Activated CD4-positive, alpha-beta memory T cell treated with anti-CD3 and anti-CD28 coated beads, Interleukin-2, amount 10 ng/mL, durations not matched to agents 7 days and 5 days (primary cell): ENCODE measurements around the gene IL1A. TPM values are rescaled to one million over a fixed set of nuclear protein-coding genes. Genes with fewer than 3 reads are reported as not detected.

Source experiments
- CTCF ChIA-PET: fragments of 350-600 bp; sonication (Branson Sonifier 250); formaldehyde crosslinking; loops from one replicate; lab custom pipeline; 2021; ENCODE audit warnings: antibody characterized with exemption, inconsistent platforms; lab: Charles Lee
- POLR2A ChIA-PET: fragments of 350-600 bp; sonication (Branson Sonifier 250); formaldehyde crosslinking; loops from one replicate; lab custom pipeline; 2021; ENCODE audit warnings: antibody characterized with exemption; lab: Charles Lee
- DNase-seq: peaks from one replicate; pipeline ENCODE4 v3.0.0-alpha.2; 2020
- H3K27ac Mint-ChIP-seq: one replicate; pipeline ENCODE4 v1.8.0; 2021; ENCODE audit warnings: mild to moderate bottlenecking, mixed read lengths
- H3K27me3 Mint-ChIP-seq: one replicate; pipeline ENCODE4 v1.8.0; 2021; ENCODE audit warnings: mixed read lengths
- H3K36me3 Mint-ChIP-seq: one replicate; pipeline ENCODE4 v1.8.0; 2021; ENCODE audit warnings: low read depth, mixed read lengths
- H3K4me1 Mint-ChIP-seq: one replicate; pipeline ENCODE4 v1.8.0; 2021; ENCODE audit warnings: mixed read lengths
- H3K4me3 Mint-ChIP-seq: one replicate; pipeline ENCODE4 v1.8.0; 2021; ENCODE audit warnings: mild to moderate bottlenecking, mixed read lengths
- H3K9me3 Mint-ChIP-seq: one replicate; pipeline ENCODE4 v1.8.0; 2021; ENCODE audit warnings: mixed read lengths
- total RNA-seq, 2 experiments: library from RNA; stranded (reverse); gene quantifications; one replicate each; pipeline ENCODE4 v1.2.3, GENCODE V29; 2021

Gene IL1A
- total RNA-seq, 2 experiments from 2014 or later, result 4.8 to 5.4 TPM

GRCh38 chr2:112765251-112765650 lies 19.0 kb downstream of the IL1A start:
- DNase-seq, result no peak
- peak overlapping the region; percentile 98 for H3K27ac Mint-ChIP-seq
- POLR2A ChIA-PET, result interaction anchor here (0.7 to 3.3 kb wide), 9 partner anchors 9 to 181 kb away, joined by 3 to 15 read pairs (median 5); partner anchors contain the start of gene CHCHD5
- H3K9me3 Mint-ChIP-seq, result peaks cover 7% of the 10 kb centered on the region
- CTCF ChIA-PET, result interaction anchor here (1.4 to 1.6 kb wide), 2 partner anchors 120 to 177 kb away, joined by 3 to 6 read pairs; no protein-coding TSS in a partner anchor
- H3K4me1 Mint-ChIP-seq, result peaks cover 63% of the 10 kb centered on the region
- peak overlapping the region; percentile 89 for H3K4me3 Mint-ChIP-seq
- peaks cover 48% of the 10 kb centered on the region for H3K36me3 Mint-ChIP-seq
- no peaks in the 10 kb centered on the region for H3K27me3 Mint-ChIP-seq

DNA sequence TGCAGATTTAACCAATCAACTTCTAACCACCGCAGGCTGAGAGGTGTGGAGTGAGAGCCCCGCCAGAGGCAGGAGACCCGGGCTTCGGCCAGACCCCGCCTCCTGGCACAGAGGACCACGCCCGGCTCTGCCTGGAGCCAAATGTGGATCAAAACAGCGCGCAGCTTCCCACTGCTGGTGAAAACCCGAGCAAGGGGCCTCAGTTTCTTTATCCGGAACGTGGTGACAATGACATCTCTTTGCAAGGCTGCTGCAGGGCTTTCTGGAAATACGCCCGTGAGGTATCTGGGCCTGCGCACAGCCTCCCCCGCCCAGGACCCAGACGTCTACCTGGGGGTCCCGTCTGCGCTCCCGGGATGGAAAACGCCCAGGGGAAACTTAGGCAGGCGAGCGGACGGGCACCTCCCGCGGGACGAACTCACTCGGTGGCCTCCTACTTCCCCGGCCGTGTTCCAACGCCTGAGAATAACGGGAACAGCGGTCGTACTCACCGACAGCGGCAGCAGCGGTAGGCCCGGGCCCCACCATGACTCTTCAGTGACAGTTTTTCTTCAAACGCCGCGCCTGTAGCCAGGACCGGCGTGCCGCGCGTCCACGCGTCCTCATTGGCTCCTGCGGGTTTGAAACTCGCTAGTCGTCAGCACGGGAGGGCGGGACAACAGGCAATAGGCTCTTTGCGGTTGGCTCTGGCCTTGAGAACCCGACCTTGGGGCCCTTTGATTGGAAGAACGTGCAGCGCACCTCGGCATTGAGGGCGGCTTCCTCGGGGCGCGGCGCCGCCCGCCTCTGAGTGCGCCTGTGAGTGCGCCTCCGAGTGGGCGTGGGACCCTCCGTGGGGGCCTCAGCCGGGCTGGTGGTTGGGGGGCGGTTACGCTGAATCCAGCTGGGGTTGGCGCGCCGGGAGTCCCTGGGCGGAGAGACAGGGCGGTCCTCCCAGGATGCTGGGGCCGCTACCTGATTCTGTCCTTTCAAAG lies 19.9 kb downstream of the IL1A start, which contains the start of gene CKAP2L:
Gene CKAP2L, minus strand, starts transcription at position 539 of the 974 bp plus-strand sequence. Its CDS starts 11 bp downstream, at position 528.
- CTCF ChIA-PET, result interaction anchor here (1.4 to 3.0 kb wide), 4 partner anchors 15 to 178 kb away, joined by 3 to 22 read pairs (median 10); no protein-coding TSS in a partner anchor
- DNase-seq, result peak; percentile 99
- H3K4me1 Mint-ChIP-seq, result peaks cover 68% of the 10 kb centered on the region
- peaks cover 7% of the 10 kb centered on the region for H3K9me3 Mint-ChIP-seq
- POLR2A ChIA-PET, result interaction anchor here (0.7 to 3.3 kb wide), 22 partner anchors 10 to 180 kb away, joined by 3 to 17 read pairs (median 4); partner anchors contain the start of genes CHCHD5 and SLC20A1
- H3K4me3 Mint-ChIP-seq, result peak within 1 kb of the TSS; percentile 89
- H3K27ac Mint-ChIP-seq, result peak within 1 kb of the TSS; percentile 98
- peaks cover 51% of the 10 kb centered on the region for H3K36me3 Mint-ChIP-seq
- no peaks in the 10 kb centered on the region for H3K27me3 Mint-ChIP-seq

GRCh38 chr2:112762276-112762675 lies 22.0 kb downstream of the IL1A start:
- Mint-ChIP-seq H3K4me1 (peaks cover 63% of the 10 kb centered on the region), H3K4me3 (peak overlapping the region; percentile 89), H3K36me3 (peaks cover 62% of the 10 kb centered on the region), H3K27me3 (no peaks in the 10 kb centered on the region), H3K9me3 (peaks cover 2% of the 10 kb centered on the region), H3K27ac (peak overlapping the region; percentile 19)
- no peak for DNase-seq
- POLR2A ChIA-PET, result interaction anchor here (0.9 to 3.3 kb wide), 7 partner anchors 12 to 179 kb away, joined by 3 to 15 read pairs (median 7); partner anchors contain the start of gene SLC20A1
- CTCF ChIA-PET, result interaction anchor here (0.9 to 3.0 kb wide), 5 partner anchors 9 to 179 kb away, joined by 3 to 22 read pairs (median 5); no protein-coding TSS in a partner anchor

GRCh38 chr2:112760149-112760548 lies 24.1 kb downstream of the IL1A start:
- CTCF ChIA-PET, result interaction anchor here (0.9 to 1.6 kb wide), 4 partner anchors 10 to 125 kb away, joined by 3 to 11 read pairs (median 4); no protein-coding TSS in a partner anchor
- peaks cover 66% of the 10 kb centered on the region for H3K4me1 Mint-ChIP-seq

DNA sequence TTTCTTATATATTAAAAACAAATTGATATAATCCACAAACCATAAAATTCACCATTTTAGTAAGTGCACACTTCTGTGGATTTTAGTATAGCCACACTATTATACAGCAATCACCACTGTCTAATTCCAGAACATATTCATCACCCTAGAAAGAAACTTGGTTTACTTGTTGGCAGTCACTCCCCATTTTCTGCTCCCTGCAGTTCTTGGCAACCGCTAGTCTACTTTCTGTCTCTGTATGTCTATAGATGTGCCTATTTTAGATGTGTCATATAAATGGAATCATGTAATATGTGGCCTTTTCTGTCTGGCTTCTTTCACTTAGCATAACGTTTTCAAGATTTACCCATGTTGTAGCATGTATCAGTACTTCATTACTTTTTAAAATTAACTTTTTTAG lies 25.6 kb downstream of the IL1A start:
- H3K27ac Mint-ChIP-seq, result no peak overlapping the region
- CTCF ChIA-PET, result no interaction called here
- POLR2A ChIA-PET, result no interaction called here
- no peak overlapping the region for H3K4me3 Mint-ChIP-seq
- peaks cover 84% of the 10 kb centered on the region for H3K36me3 Mint-ChIP-seq
- H3K27me3 Mint-ChIP-seq, result no peaks in the 10 kb centered on the region
- no peak for DNase-seq
- no peaks in the 10 kb centered on the region for H3K9me3 Mint-ChIP-seq
- H3K4me1 Mint-ChIP-seq, result peaks cover 77% of the 10 kb centered on the region

More at GRCh38 chr2:112760149-112760548, 24.1 kb downstream of the IL1A start:
- POLR2A ChIA-PET, result interaction anchor here (1.3 kb wide), 1 partner anchor 8 kb away, joined by 3 read pairs; no protein-coding TSS in a partner anchor
- H3K27ac Mint-ChIP-seq, result no peak overlapping the region
- H3K27me3 Mint-ChIP-seq, result no peaks in the 10 kb centered on the region
- DNase-seq, result no peak
- H3K36me3 Mint-ChIP-seq, result peaks cover 78% of the 10 kb centered on the region
- H3K4me3 Mint-ChIP-seq, result no peak overlapping the region
- no peaks in the 10 kb centered on the region for H3K9me3 Mint-ChIP-seq

DNA sequence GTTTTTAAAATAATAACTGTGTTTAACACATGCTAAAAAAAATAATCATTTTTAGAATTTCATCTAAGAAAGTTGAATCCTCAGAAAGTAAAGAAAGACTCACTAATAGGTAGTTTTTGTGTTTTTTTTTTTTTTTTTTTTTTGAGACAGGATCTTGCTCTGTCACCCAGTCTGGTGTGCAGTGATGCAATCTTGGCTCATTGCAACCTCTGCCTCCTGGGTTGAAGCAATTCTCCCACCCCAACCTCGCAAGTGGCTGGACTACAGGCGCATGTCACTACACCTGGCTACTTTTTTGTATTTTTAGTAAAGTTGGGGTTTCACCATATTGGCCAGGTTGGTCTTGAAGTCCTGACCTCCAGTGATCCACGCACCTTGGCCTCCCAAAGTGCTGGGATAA lies 27.0 kb downstream of the IL1A start:
- DNase-seq, result no peak
- H3K9me3 Mint-ChIP-seq, result no peaks in the 10 kb centered on the region
- POLR2A ChIA-PET, result no interaction called here
- H3K4me3 Mint-ChIP-seq, result no peak overlapping the region
- H3K27me3 Mint-ChIP-seq, result no peaks in the 10 kb centered on the region
- H3K27ac Mint-ChIP-seq, result no peak overlapping the region
- CTCF ChIA-PET, result no interaction called here
- peaks cover 73% of the 10 kb centered on the region for H3K4me1 Mint-ChIP-seq
- H3K36me3 Mint-ChIP-seq, result peaks cover 82% of the 10 kb centered on the region

DNA sequence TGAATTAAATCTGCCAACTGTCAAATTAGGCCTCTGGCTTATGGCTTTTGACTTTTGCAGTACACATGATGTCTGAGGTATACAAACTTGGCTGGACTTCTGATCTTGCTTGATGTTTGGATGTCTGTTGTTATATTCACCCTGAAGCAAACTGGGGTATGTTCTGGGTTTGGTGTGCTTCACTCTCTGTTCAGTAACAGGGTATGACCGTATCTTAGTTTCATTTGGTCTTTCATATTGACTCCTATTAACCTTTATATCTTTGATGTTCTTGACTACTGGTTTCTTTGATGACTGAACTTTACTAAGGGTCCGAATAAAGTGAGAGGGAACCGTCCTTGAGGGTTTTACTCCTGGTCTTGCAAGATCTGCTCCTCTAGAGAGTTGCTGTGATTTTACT lies 28.1 kb downstream of the IL1A start:
- H3K4me3 Mint-ChIP-seq, result no peak overlapping the region
- no peaks in the 10 kb centered on the region for H3K9me3 Mint-ChIP-seq
- H3K27me3 Mint-ChIP-seq, result no peaks in the 10 kb centered on the region
- CTCF ChIA-PET, result interaction anchor here (1.1 to 8.3 kb wide), 3 partner anchors 126 to 185 kb away, joined by 3 to 188 read pairs (median 38); no protein-coding TSS in a partner anchor
- POLR2A ChIA-PET, result interaction anchor here (0.9 to 3.1 kb wide), 3 partner anchors 7 to 129 kb away, joined by 3 to 17 read pairs (median 3); partner anchors contain the start of gene CKAP2L
- H3K36me3 Mint-ChIP-seq, result peaks cover 79% of the 10 kb centered on the region
- DNase-seq, result no peak
- H3K27ac Mint-ChIP-seq, result no peak overlapping the region
- peaks cover 70% of the 10 kb centered on the region for H3K4me1 Mint-ChIP-seq

GRCh38 chr2:112755444-112755843 lies 28.8 kb downstream of the IL1A start:
- Mint-ChIP-seq H3K27me3 (no peaks in the 10 kb centered on the region), H3K9me3 (no peaks in the 10 kb centered on the region), H3K36me3 (peaks cover 81% of the 10 kb centered on the region), H3K4me3 (no peak overlapping the region), H3K4me1 (peaks cover 74% of the 10 kb centered on the region), H3K27ac (peak overlapping the region; percentile 25)
- ChIA-PET CTCF (interaction anchor here (1.1 to 8.3 kb wide), 4 partner anchors 127 to 274 kb away, joined by 3 to 188 read pairs (median 20); no protein-coding TSS in a partner anchor), POLR2A (interaction anchor here (0.9 to 3.1 kb wide), 6 partner anchors 8 to 185 kb away, joined by 3 to 17 read pairs (median 3); partner anchors contain the start of gene CKAP2L)
- no peak for DNase-seq

DNA sequence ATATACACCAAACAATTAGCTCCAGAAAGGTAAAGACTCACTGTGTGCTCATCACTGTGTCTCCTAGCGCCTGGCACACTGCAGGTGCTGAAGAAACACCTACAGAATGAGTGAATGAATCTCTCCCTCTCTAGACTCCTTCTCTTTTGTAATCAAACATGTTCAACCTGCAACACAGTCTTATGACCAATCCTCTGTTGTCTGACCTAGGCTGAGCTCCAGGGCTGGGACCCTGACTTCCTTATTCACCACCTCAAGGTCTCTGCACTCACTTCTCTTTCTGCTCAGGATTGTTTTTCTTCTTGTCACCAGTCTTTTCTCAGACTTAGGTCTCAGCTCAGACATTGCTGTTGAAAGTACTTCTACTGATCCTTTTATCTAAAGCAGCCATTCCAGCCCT lies 29.7 kb downstream of the IL1A start:
- Mint-ChIP-seq H3K27ac (no peak overlapping the region), H3K4me1 (peaks cover 80% of the 10 kb centered on the region), H3K4me3 (no peak overlapping the region), H3K36me3 (peaks cover 89% of the 10 kb centered on the region), H3K27me3 (no peaks in the 10 kb centered on the region), H3K9me3 (no peaks in the 10 kb centered on the region)
- ChIA-PET POLR2A (interaction anchor here (0.9 to 3.1 kb wide), 6 partner anchors 9 to 186 kb away, joined by 3 to 17 read pairs (median 3); partner anchors contain the start of genes CKAP2L and SLC20A1), CTCF (interaction anchor here (0.6 to 8.3 kb wide), 4 partner anchors 131 to 273 kb away, joined by 3 to 188 read pairs (median 20); no protein-coding TSS in a partner anchor)
- DNase-seq, result no peak

GRCh38 chr2:112752667-112753066 lies 31.6 kb downstream of the IL1A start:
- POLR2A ChIA-PET, result interaction anchor here (1.0 to 2.1 kb wide), 6 partner anchors 9 to 133 kb away, joined by 3 to 12 read pairs (median 4); partner anchors contain the start of genes CKAP2L and SLC20A1
- no peaks in the 10 kb centered on the region for H3K27me3 Mint-ChIP-seq
- DNase-seq, result no peak
- peaks cover 76% of the 10 kb centered on the region for H3K4me1 Mint-ChIP-seq
- CTCF ChIA-PET, result interaction anchor here (0.9 to 8.3 kb wide), 6 partner anchors 10 to 189 kb away, joined by 3 to 188 read pairs (median 4); no protein-coding TSS in a partner anchor
- no peak overlapping the region for H3K27ac Mint-ChIP-seq
- H3K9me3 Mint-ChIP-seq, result no peaks in the 10 kb centered on the region
- H3K36me3 Mint-ChIP-seq, result peaks cover 88% of the 10 kb centered on the region
- no peak overlapping the region for H3K4me3 Mint-ChIP-seq

DNA sequence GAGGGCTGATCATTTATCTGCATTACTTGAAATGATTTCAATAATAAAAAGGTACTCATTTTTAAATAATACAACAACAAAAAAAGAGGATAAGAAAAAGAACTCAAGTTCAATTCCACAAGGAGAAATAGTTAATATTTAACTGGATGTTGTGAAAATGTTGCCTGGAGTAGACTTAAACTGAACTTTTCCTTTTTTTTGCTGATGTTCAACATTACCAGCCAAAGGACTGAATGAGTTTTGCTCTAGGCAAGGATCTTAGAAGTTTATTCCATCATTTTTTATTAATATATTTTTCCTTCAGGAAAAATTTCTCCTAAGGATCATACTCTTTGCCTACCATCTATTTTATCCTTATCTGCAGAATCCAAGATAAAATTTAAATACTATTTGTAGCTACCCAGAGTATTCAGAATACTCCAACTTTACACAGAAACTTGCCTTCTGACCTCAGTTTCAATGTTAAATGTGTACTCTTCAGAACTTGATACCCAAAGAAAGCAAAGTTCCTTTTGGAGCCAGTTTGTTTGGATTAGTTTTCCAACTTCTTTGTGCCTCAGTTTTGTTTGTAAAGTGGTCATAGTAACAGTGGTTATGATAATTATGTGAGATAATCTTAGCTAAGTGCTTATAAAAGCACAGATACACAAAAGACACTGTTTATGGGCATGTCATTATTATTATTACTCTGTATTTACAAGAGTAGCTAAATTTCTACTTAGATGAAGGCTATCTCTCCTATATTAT lies 32.7 kb downstream of the IL1A start:
- DNase-seq, result no peak
- H3K27me3 Mint-ChIP-seq, result no peaks in the 10 kb centered on the region
- H3K27ac Mint-ChIP-seq, result peak overlapping the region; percentile 23
- H3K4me3 Mint-ChIP-seq, result no peak overlapping the region
- peaks cover 73% of the 10 kb centered on the region for H3K4me1 Mint-ChIP-seq
- H3K36me3 Mint-ChIP-seq, result peaks cover 86% of the 10 kb centered on the region
- no peaks in the 10 kb centered on the region for H3K9me3 Mint-ChIP-seq
- CTCF ChIA-PET, result interaction anchor here (0.8 to 8.3 kb wide), 6 partner anchors 10 to 190 kb away, joined by 3 to 188 read pairs (median 3); no protein-coding TSS in a partner anchor
- POLR2A ChIA-PET, result interaction anchor here (0.8 to 2.1 kb wide), 6 partner anchors 8 to 133 kb away, joined by 3 to 12 read pairs (median 4); partner anchors contain the start of genes CKAP2L and SLC20A1
